Measurements from ENCODE around the gene ZHX3. TPM values are rescaled to one million over a fixed set of nuclear protein-coding genes. Genes with fewer than 3 reads are reported as not detected.

Gene ZHX3
- total RNA-seq, 1 experiment from 2014 or later = 24.6 TPM

GRCh38 chr20:41256516-41256915 lies 61.0 kb downstream of the ZHX3 start:
- no peaks in the 10 kb centered on the region for H3K27me3 ChIP-seq (replicated peaks; ENCODE audit: control insufficient read depth, insufficient read depth, low read length)
- H3K27me3 Mint-ChIP-seq (ENCODE audit: insufficient read depth, unreplicated experiment) = no peaks in the 10 kb centered on the region
- no peaks in the 10 kb centered on the region for H3K4me1 ChIP-seq
- no peaks in the 10 kb centered on the region for H3K4me1 Mint-ChIP-seq (ENCODE audit: low read depth, unreplicated experiment)
- no peaks in the 10 kb centered on the region for H3K9me3 ChIP-seq
- no peak overlapping the region for H3K27ac Mint-ChIP-seq (ENCODE audit: unreplicated experiment)
- H3K36me3 Mint-ChIP-seq (ENCODE audit: insufficient read depth, unreplicated experiment) = no peaks in the 10 kb centered on the region
- H3K4me3 ChIP-seq (ENCODE audit: low read depth, low read length) = no peak overlapping the region
- intact Hi-C loops (cut with micrococcal nuclease; ENCODE audit: unreplicated experiment) = no loop called here
- no TSS peak for BruUV-seq (replicated peaks)
- ChIA-PET POLR2A (no interaction called here), CTCF (interaction anchor here (1.2 kb wide), 1 partner anchor 84 kb away, joined by 3 read pairs; no protein-coding TSS in a partner anchor)
- no peaks in the 10 kb centered on the region for H3K9me3 Mint-ChIP-seq (ENCODE audit: unreplicated experiment)
- TF ChIP-seq CTCF (IDR thresholded peaks at IDR 0.05; ENCODE audit: insufficient read depth in 1 of 2, low read depth in 1 of 2, low read length in 1 of 2, severe bottlenecking in 1 of 2, unreplicated experiment in 1 of 2) = no peak
- H3K4me3 Mint-ChIP-seq (ENCODE audit: unreplicated experiment) = no peak overlapping the region
- no peaks in the 10 kb centered on the region for H3K36me3 ChIP-seq (ENCODE audit: control insufficient read depth, insufficient read depth, low read length)
- no peak for DNase-seq

- no peak for TF ChIP-seq CTCF (IDR thresholded peaks at IDR 0.05; ENCODE audit: insufficient read depth in 1 of 2, low read depth in 1 of 2, low read length in 1 of 2, severe bottlenecking in 1 of 2, unreplicated experiment in 1 of 2)
- ChIA-PET POLR2A (no interaction called here), CTCF (interaction anchor here (0.6 to 1.2 kb wide), 2 partner anchors 19 to 83 kb away, joined by 3 read pairs; no protein-coding TSS in a partner anchor)
- no peak overlapping the region for H3K4me3 ChIP-seq (ENCODE audit: low read depth, low read length)
- no peaks in the 10 kb centered on the region for H3K4me1 Mint-ChIP-seq (ENCODE audit: low read depth, unreplicated experiment)
- no peaks in the 10 kb centered on the region for H3K27me3 ChIP-seq (replicated peaks; ENCODE audit: control insufficient read depth, insufficient read depth, low read length)
- no peaks in the 10 kb centered on the region for H3K9me3 Mint-ChIP-seq (ENCODE audit: unreplicated experiment)
- H3K4me3 Mint-ChIP-seq (ENCODE audit: unreplicated experiment) = no peak overlapping the region
- H3K9me3 ChIP-seq = no peaks in the 10 kb centered on the region
- no peaks in the 10 kb centered on the region for H3K4me1 ChIP-seq
- no peaks in the 10 kb centered on the region for H3K27me3 Mint-ChIP-seq (ENCODE audit: insufficient read depth, unreplicated experiment)
- intact Hi-C loops (cut with micrococcal nuclease; ENCODE audit: unreplicated experiment) = no loop called here
- no peaks in the 10 kb centered on the region for H3K36me3 ChIP-seq (ENCODE audit: control insufficient read depth, insufficient read depth, low read length)
- BruUV-seq (replicated peaks) = no TSS peak
- no peak for DNase-seq
- no peaks in the 10 kb centered on the region for H3K36me3 Mint-ChIP-seq (ENCODE audit: insufficient read depth, unreplicated experiment)
- H3K27ac Mint-ChIP-seq (ENCODE audit: unreplicated experiment) = no peak overlapping the region
Measured at GRCh38 chr20:41255655-41256054, 61.9 kb downstream of the ZHX3 start.

- Histone ChIP-seq H3K27me3 (replicated peaks; ENCODE audit: control insufficient read depth, insufficient read depth, low read length) (no peaks in the 10 kb centered on the region), H3K36me3 (ENCODE audit: control insufficient read depth, insufficient read depth, low read length) (no peaks in the 10 kb centered on the region), H3K4me1 (no peaks in the 10 kb centered on the region), H3K9me3 (no peaks in the 10 kb centered on the region), H3K4me3 (ENCODE audit: low read depth, low read length) (no peak overlapping the region)
- BruUV-seq (replicated peaks) = no TSS peak
- ChIA-PET POLR2A (no interaction called here), CTCF (interaction anchor here (0.8 to 1.4 kb wide), 11 partner anchors 10 to 281 kb away, joined by 3 to 64 read pairs (median 4); partner anchors contain the start of genes LPIN3 and ZHX3)
- H3K27me3 Mint-ChIP-seq (ENCODE audit: insufficient read depth, unreplicated experiment) = no peaks in the 10 kb centered on the region
- no peaks in the 10 kb centered on the region for H3K9me3 Mint-ChIP-seq (ENCODE audit: unreplicated experiment)
- intact Hi-C loops (cut with micrococcal nuclease; ENCODE audit: unreplicated experiment) = loop anchor here (1.0 to 2.0 kb wide), 2 partner anchors 67 to 91 kb away; partner anchors contain the start of genes LPIN3 and ZHX3
- no peak overlapping the region for H3K27ac Mint-ChIP-seq (ENCODE audit: unreplicated experiment)
- peak; percentile 71 to 73 for DNase-seq
- peak; percentile 50 to 57 for TF ChIP-seq CTCF (IDR thresholded peaks at IDR 0.05; ENCODE audit: insufficient read depth in 1 of 2, low read depth in 1 of 2, low read length in 1 of 2, severe bottlenecking in 1 of 2, unreplicated experiment in 1 of 2)
- H3K4me3 Mint-ChIP-seq (ENCODE audit: unreplicated experiment) = no peak overlapping the region
- H3K4me1 Mint-ChIP-seq (ENCODE audit: low read depth, unreplicated experiment) = no peaks in the 10 kb centered on the region
- no peaks in the 10 kb centered on the region for H3K36me3 Mint-ChIP-seq (ENCODE audit: insufficient read depth, unreplicated experiment)
Measured at GRCh38 chr20:41249411-41250281, 67.9 kb downstream of the ZHX3 start.
